Activated T-helper 9 cell treated with anti-CD3 and anti-CD28 coated beads, Interleukin-2, amount 50 U/mL, for 16 hours (primary cell): ENCODE data around the gene TNFSF8.

Experiments used
- DNase-seq: peaks from one replicate; pipeline ENCODE4 v3.0.0-alpha.2; 2020; ENCODE audit warnings: low read depth

The TNFSF8 gene

DNA sequence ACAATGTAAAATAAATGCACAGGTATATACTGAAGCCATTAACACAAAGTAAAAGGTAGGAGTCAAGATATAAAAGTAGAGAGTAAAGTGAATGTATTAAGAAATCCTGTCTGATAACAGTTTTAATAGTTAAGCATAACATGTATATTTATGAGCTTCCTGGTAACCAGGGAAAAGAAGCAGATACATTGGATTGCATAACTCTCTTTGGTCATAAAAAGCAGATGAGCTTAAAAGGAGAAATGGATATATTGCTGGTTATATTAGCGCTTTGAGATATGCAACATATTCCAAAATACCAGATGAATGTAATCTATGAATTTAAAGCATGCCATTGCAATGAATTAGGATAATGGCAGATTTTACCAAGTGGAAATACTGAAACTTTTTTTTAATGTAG, 6.2 kb upstream of the TNFSF8 start:
- no peak for DNase-seq

DNA sequence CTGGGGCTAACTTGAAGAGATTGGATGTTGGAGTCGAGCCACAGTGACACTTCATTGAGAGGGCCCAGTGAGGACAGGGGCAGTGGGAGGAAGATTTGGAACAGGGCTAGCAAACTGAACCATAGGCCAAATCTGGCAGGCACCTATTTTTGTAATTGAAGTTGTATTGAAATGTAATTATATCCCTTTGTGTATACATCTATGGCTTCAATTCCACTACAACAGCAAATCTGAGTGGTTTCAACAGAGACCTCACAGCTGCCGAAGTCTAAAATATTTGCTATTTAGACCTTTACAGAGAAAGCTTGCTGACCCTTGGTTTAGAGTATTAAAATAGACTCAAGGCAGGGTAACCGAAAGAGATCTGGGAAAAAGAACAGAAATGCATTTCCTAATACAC, 4.7 kb upstream of the TNFSF8 start:
- DNase-seq: no peak

DNA sequence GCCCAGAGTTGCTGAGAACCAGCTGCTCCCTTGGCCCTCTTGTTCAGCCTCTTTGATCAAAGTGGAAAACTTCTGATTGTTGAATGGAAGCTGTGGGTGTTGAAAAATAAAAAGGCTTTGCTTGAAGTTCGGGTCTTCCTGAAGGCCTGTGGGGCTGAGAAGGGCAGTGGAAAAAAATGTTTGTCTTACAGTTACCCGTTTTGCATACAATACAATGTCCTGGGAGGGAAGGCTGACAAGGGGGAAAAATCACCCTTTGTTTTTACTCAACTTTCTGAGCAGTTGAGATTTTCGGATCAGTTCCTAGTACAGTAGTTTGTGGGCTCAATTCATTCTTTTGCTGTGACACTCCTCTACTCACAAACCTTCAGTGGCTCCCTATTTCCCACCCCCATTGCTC, 2.1 kb upstream of the TNFSF8 start:
- DNase-seq: no peak

DNA sequence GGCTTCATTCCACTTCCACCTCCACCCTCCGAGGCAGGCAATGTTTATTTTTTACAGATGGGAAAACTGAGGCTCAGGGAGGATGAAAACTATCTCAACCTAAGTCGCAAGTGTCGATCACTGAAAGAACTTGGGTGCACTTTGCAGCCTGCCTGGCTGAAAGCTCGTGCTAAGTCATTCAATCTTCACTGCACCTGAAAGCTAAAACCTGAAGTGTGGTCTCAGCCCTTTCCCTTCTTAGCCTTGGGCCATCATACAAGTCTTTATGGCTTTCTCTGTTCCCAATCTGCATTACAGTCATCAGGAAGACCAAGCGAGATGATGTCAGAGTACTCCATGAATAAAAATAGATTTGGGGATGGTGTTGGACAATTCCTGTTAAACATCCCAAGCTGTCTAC, 1.0 kb upstream of the TNFSF8 start:
- DNase-seq: no peak

DNA sequence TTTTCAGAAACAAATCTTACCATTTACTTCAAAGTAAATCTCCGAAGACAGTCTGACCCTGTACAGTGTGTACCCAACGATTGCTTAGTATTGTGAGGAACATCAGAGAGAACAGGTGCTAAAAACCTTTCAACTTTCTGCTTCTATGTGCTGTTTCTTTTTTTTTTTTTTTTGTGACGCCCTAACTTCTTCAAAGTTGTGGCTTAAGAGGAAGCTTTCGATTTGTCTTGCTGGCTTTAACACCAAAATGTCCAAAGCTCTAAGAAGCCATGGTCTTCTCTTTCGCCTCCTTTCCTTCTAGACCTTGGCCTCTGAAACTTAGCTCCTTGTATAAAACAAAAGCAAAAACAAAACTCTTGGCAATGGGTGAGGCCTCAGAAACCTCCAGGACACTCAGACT, 1.2 kb downstream of the TNFSF8 start:
- DNase-seq: no peak

DNA sequence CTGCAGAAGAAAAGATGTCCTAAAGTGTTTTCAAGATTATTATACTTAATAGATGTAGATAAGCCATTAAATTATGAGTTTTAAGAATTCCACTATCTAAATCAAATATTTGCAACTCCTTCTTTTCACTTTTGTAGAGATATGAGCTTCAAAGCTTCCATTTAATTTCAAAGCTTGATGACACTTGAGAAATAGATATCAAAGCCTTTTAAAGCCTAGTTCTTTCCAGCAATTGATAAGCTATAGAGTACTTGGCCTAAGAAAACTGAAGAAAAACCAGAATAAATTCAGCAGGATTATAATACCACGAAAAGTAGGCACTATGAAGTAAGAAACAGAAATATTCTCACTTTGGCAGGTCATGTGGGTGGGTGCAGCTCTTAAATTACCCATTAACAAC, 1.7 kb downstream of the TNFSF8 start:
- no peak for DNase-seq

DNA sequence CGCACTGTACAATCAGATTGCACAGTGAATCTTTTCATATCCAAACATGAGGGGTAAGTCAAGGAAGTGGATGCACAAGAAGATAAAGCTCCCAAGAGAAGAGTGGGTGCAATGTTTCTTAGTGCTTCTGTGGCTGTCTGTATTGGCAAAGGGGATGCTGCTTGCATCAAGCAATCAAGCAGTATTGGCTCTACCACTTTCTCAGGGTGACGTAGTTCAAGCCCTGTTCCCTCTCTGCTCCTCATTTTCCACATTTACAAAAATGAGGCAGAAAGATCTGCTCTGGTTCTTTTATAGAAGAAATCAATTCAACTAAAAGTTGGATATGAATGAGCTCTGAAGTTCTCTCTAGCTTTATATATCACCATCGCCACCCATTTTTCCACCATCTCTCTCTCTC, 2.3 kb downstream of the TNFSF8 start:
- no peak for DNase-seq

DNA sequence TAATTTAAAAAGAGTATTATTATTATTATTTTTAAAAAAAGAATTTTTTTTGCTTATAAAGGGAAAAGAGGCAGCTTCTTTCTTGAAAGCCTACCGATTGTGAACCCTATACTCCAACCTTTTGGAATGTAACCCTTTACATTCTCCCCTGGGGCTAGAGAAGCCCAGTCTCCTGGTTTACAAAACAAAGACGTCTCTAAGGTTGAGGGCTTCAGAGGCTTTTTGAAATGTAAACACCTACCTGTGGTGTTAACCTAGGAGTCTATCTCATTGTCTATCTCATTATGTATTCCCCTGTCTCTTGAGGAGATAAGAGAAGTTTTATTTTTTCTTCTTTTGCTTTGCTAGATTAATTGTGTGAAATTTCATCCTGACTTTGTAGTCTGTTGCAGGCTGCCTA, 4.7 kb downstream of the TNFSF8 start:
- no peak for DNase-seq

DNA sequence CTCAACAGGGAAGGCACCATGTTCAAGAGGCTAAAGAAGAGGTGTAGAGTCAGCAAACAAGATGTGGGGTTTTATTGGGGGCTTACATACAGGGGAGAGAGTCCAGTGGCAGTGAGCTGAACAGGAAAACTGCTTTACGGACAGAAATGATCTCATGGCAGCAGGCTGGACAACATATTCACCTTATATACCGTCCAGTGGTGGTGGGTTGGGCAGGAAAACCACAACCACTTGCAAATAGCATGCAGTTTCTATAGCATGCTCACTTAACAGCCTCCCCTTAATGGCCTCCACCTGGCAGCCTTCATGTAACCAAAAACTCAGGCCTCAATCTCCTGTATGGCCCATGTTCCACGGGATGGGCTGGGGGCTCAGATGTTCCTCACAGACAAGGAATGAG, 5.4 kb downstream of the TNFSF8 start:
- DNase-seq: no peak

DNA sequence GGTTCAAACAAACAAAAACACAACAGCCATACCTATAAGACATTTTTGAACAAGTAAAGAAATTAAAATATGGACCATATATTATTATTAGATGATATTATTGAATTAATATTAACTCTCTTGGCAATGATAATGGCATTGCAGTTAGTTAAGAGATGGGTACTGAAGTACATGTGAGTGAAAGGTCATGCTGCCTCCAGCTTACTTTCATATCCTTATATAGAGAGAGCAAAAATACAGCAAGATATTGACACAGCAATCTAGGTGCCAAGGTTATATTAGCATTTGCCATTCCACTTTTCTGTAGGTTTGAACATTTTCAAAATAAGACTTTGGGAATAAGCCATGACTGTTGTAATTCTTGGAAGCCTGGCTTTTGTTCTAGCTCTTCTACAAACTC, 6.1 kb downstream of the TNFSF8 start:
- no peak for DNase-seq

DNA sequence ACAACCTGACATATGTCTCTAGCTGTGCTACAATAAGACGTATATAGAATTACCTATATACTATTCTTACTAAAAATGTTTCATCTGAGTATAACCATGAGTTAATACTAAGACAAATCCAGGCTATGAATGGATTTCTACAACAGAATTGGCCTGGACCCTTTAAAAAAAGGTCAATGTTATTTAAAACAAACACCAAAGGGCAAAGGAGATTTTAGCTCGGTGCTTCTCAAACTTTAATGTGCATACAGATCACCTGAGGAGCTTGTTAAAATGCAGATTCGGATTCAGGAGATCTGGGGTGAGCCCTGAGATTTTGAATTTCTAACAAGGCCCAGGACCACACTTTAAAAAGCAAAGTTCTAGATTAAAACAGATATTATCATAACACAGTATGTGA, 6.5 kb downstream of the TNFSF8 start:
- DNase-seq: no peak

DNA sequence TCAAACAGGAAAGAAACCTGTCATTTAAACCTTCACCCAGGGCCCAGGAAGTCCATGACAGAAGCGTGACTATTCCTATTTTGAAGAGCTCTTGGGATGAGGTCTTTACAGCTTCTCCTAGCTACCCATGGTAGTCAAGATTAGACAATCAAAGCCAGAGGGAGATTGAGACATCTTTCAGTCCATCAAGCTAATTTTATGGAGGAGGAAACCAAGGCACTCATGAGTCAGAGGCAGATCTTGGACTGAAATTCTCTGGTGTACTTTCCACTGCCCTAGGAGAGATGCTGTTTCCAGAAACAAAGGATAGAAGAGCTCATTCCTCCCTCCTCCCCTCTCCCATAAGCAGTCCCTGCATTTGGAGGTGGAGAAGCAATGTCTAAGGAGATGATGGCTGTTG, 9.2 kb downstream of the TNFSF8 start:
- DNase-seq: no peak

DNA sequence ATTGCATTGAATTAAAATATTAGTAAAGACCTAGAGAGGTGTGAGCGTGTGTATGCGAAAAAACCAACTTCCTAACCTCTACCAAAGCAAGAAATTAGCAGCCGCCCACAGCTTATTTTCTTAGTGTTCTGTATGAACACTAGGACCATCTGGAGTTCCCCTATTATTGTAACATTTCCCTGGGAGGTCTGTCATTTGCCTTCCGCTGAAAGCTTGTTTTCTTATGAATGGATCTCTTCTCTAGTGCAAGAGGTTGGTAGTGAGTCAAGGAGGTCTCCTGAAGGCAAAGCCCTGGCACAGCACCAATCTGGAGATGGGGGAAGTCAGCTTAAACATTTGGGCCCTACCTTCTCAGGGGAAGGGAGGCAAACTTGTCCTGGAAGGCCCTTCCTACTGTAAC, 10.8 kb downstream of the TNFSF8 start:
- no peak for DNase-seq

DNA sequence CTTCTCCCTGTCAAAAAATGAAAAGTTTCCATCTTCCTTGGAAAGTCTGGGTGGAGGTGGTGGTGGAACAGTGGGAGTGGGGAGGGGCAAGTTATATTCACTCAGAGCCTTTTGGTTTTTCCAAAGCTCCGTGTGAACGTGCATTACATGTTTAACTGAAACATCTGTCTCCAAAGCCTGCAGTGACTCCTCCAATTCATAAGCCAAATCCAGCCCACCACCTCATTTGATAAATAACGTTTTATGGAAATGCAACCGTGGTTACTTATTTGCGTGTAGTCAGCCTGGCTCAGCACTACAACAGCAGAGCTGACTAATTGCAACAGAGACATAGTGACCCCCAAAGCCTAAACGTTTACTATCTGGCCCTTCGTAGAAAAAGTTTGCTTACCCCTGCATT, 13.9 kb downstream of the TNFSF8 start:
- DNase-seq: no peak

DNA sequence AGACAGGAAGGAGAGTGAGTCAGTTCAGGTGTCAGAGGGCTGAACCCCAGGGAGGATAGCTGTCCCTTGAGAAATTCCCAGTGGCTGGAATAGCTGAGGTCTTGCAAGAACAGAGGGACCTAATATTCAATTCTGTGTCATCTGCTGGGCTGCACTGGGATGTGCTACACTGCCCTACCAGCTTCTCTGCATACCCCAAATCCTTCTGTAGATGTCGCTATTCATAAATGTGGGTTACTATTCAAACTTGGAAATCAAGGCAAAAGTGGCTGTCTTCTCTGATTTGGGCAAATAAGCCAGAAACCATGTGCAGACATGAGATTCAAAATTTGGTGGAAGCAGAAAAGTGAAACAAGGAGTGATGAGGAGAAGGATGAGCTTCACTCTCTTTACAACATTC, 16.3 kb downstream of the TNFSF8 start:
- DNase-seq: no peak

DNA sequence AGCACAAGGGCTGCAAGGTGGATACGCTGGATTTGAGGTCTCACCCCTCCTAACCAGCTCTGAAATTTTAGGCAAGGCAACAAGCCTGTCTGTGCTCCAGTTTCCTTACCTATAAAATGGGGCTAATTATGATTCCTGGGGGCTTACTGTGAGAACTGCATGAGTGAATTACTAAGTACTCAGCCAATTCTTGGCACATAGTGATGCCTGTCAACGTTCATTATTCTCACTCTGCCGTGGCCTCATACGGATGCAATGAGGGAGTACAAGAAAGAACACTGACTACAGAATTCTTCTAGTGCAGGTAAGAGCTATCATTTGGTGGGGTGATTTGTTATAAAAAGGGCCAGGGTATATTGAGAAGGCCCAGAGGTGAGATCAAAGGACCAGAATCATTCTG, 16.7 kb downstream of the TNFSF8 start:
- no peak for DNase-seq

DNA sequence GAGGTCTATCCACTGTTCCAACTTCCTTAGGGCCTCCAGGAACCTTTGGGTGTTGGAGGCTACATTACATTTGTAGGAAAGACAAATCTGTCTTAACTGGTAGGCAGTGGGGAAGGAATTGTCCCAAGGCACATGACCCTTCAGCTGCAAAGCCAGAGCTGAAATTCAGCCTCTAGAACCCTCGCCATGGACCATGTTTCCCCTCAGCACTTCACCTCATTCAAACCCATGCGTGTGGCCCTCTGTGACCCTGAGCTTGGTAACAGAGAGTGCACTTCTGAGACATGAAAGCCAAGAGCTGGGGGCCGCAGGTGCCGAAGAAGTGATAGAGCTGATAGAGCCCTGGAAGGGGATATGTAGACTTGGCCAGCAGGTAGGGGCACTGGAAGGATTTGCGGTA, 17.2 kb downstream of the TNFSF8 start:
- no peak for DNase-seq

DNA sequence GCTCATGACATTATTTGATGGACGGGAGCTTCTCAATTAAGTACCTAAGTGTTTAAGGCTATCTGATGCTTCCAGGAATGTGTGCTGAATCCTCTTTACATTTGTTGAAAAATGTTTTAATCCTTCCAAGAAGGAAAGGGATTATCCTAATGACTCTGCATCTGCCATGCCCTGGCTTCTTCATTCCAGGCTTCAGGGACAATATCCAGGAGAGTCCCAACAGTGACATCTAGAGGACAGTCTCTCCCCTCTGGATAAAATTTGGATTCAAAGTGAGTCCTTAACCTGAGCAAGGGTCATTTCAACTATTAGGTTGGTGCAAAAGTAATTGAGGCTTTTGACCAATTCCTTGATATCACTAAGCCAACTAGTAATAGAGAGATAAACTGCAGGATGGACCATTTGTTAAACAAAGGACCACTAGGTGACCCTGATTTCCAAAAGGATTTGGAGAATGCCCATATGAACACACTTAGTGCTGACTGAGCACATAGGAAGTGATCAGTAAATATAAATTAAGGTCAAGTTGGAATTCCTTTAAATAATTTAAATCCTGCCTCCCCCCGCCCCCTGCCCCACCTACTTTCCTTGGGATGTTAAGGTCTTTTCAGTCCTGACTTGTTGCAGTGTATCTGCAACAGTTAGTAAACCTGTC, 19.1 kb downstream of the TNFSF8 start:
- DNase-seq: no peak

DNA sequence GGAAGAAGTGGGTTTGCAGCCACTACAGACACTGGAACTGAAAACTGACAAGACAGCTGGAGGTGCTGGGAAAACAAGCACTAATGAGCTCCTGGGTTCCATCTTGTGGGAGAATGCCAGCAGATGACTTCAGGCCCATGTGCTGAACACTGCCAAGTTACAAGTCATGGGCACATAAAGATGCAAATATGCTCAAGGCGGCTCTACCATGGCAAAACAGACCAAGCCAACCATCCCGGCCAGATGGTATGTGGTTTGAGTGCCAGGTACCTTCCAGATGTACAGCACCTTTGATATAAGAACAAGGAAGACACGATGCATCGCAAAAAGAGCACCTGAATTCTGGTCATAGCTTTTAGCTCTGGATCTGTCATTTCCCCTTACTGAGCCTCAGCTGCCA, 19.9 kb downstream of the TNFSF8 start:
- DNase-seq: no peak

DNA sequence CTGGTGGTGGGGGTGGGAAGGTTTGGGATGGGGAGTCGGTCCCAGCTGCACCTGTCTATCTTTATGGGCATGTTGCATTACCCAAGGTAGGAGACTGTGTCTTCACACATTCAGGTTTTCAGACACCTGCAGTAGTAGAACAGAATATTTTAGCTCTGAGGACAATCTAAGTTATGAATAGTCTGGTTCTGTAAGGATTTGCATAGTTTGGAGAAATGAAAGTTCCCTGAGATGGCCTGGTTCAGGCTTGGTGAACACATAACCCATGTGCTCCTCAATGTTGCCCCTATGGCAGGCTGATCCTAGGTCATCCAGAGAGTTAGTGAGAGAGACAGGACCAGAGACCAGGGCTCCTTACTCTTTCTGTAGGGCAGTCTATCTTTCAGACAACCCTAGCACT, 20.7 kb downstream of the TNFSF8 start:
- no peak for DNase-seq

DNA sequence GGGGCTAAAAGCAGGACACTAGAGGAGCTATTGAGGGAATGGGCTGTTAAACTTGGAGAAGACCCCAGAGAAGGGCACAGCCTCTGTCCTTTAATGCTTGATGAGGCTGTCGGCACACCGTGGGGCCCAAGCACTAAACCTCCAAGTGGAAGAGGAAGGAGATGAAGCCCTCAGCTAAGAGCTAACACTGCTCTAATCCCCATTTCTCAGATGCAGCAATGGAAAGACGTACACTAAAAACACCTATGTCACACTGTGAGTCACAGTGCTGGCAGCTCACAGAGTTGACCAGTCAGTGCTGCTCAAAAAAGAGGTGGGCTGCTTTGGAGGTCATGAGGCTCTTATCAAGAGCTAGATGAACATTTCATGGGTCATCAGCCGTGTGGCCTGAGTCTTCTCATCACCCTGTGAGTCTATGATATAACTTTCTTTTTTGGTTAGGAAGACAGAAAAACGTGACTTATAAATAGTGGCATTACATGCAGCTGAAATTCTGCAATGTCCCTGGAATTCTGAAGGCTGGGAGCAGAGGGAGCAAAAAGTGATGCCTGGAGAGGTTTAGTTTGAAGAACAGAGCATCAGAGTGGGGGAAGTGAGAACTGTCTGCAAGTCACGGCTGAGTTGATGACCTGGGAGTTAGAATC, 21.5 kb downstream of the TNFSF8 start:
- no peak for DNase-seq

DNA sequence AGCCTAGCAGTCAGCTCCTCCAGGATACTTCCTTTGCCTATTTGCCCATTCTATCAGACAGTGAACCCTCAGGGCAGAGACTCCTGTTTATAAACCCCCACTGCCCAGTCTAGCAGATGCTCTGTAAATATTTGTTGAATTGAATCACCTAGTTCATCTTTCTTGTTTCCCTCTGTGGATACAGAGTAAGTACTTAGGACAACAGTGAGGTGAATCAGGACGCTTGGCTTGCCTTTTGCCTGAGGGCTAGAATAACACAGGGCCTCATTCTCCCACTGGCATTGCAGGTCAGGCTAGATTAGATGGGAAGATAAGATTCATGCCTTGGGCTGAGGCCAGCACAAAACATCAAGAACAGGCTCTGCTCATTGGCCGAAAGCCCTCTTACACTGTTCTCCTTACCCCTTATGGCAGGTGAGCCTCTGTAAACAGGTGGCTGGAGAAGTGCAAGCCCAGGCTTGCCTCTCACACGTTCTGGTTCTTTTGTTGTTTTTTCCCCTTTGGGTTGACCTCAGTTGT, 22.2 kb downstream of the TNFSF8 start:
- no peak for DNase-seq

DNA sequence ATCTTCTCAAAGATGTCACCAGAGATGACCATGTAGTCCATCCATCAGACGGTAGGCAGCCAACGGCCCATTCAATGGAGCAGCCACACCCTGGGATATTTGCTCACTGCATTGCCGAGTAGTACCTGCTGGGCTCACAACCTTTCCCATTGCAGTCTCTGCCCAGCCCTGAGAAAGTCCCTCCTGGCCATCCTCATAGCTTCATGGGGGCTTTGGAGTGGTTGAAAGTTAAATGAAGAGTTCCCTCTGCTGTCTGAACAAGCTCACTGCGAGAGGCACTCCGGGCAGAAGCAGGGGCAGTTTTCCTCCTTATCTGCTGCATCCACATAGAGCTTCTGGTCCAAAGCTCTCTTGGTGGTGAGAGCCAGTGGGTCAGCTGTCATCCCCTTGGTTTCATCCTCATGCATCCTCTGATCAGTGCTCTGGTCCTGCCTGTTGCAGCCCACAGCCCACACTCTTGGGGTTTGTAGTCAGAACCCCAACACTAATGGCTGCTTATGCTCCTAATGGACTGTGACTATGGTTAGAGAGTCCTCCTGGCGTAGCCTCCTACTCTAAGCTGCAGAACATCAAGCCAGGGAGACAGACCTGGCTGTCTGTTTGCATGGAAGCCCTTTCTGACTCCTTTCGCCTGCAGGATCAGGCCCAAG, 23.3 kb downstream of the TNFSF8 start:
- no peak for DNase-seq
